Colonic mucosa (tissue), 4 donors: ENCODE measurements around the gene ZNF750. TPM values are rescaled to one million over a fixed set of nuclear protein-coding genes. Genes with fewer than 3 reads are reported as not detected.

Experiments used
- DNase-seq: peaks from one replicate; pipeline ENCODE4 v3.0.0-alpha.2; 2020
- H3K27ac ChIP-seq: fragments of 200-600 bp; one replicate; pipeline ENCODE4 v1.8.0; 2021
- H3K27me3 ChIP-seq: fragments of 200-600 bp; one replicate; pipeline ENCODE4 v1.8.0; 2021
- H3K36me3 ChIP-seq: fragments of 200-600 bp; one replicate; pipeline ENCODE4 v1.8.0; 2021
- H3K4me1 ChIP-seq: fragments of 200-600 bp; one replicate; pipeline ENCODE4 v1.8.0; 2021; ENCODE audit warnings: mild to moderate bottlenecking
- H3K4me3 ChIP-seq: fragments of 200-600 bp; one replicate; pipeline ENCODE4 v1.8.0; 2021
- H3K9ac ChIP-seq, 2 donors: one replicate each; pipeline ENCODE4 v1.7.0; 2013; ENCODE audit warnings: control low read depth in 2 of 2, low read depth in 2 of 2, low read length in 2 of 2
- H3K9me3 ChIP-seq: fragments of 200-600 bp; one replicate; pipeline ENCODE4 v1.8.0; 2021
- intact Hi-C: fragments of 100-400 bp; cut with DNase I; formaldehyde crosslinking; loops from one replicate; pipeline ENCODE4 v1.14.1; 2022
- total RNA-seq, 2 donors: library from RNA; stranded (reverse); fragmentation: NEBNext Ultra II Directional in 1 of 2; extraction: Animal tissue kit (Norgen Biotek cat#: 25700) in 1 of 2; gene quantifications; one replicate each; pipeline ENCODE4 v1.2.1, GENCODE V29; 2021
- TF ChIP-seq, protein P1 (sequence below): fragments of 200-600 bp; IDR thresholded peaks from one replicate; pipeline ENCODE4 v1.8.0; 2022; ENCODE audit warnings: antibody characterized with exemption, mild to moderate bottlenecking
- donor health status: healthy.
- donor health status: DM: no; HTN: no; CAD: no.
- donor health status: DM: no; HTN: no; CAD: no.

The ZNF750 gene
- total RNA-seq, 2 donors from 2014 or later = not detected

DNA sequence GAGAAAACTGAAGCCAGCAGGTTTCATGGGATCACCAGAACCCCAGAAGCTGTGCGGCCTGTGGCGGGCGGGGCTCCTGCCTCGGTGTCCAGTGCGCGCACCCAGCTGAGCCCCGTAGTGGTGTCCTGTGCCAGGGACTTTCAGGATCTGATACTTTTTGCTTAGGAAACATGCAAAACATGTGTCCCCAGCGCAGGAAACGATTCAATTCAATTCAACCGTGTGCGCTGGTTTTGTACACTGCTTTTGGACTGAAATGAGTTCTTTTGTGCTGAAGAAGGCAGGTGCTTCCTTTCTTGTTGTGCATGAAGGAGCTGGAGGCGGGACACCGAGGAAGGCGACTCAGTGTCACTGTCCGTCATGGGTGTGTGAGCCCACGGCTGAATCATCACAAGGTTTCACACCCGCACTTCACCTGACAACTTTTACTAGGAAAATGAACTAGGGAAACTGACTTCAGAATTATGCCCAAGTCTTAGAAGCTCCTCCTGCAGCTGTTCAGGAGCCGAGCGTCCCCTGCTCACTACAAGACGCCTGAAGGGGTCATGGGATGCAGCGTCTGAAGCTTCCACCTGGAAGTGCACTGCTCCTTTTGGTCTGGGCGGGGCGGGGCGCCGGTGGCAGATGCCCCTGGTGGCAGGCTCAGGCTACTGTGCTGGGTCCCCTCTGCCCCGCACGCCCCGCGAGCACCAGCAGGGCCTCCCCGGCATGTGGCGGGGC, 31.4 kb upstream of the ZNF750 start:
- intact Hi-C loops = no loop called here
- H3K27ac ChIP-seq = no peak overlapping the region

DNA sequence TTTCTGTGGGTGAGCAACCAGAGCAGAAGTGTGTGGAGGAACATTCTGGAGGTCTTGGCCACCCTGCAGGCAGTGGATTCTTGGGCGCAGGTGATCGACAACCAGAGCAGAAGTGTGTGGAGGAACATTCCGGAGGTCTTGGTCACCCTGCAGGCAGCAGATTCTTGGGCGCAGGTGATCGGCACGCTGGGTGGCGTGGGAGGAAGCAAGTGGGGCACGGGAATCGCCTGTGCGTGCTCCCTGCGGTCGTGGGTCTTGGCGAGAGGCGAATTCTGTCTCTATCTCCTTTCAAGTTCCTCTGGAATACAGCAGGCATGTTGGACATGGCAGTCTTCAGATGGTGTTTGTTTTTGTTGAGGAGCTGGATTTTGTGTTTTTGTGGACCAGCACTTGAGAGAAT, 30.7 kb upstream of the ZNF750 start:
- no peaks in the 10 kb centered on the region for H3K4me1 ChIP-seq
- H3K9me3 ChIP-seq = no peaks in the 10 kb centered on the region
- no peak for DNase-seq
- no peaks in the 10 kb centered on the region for H3K27me3 ChIP-seq
- TF ChIP-seq, protein P1, sequence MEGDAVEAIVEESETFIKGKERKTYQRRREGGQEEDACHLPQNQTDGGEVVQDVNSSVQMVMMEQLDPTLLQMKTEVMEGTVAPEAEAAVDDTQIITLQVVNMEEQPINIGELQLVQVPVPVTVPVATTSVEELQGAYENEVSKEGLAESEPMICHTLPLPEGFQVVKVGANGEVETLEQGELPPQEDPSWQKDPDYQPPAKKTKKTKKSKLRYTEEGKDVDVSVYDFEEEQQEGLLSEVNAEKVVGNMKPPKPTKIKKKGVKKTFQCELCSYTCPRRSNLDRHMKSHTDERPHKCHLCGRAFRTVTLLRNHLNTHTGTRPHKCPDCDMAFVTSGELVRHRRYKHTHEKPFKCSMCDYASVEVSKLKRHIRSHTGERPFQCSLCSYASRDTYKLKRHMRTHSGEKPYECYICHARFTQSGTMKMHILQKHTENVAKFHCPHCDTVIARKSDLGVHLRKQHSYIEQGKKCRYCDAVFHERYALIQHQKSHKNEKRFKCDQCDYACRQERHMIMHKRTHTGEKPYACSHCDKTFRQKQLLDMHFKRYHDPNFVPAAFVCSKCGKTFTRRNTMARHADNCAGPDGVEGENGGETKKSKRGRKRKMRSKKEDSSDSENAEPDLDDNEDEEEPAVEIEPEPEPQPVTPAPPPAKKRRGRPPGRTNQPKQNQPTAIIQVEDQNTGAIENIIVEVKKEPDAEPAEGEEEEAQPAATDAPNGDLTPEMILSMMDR = no peak
- H3K36me3 ChIP-seq = no peaks in the 10 kb centered on the region
- H3K27ac ChIP-seq = no peak overlapping the region
- no peak overlapping the region for H3K9ac ChIP-seq
- H3K4me3 ChIP-seq = no peak overlapping the region
- intact Hi-C loops = no loop called here

More for the DNA sequence above, 31.4 kb upstream of the ZNF750 start:
- TF ChIP-seq, protein P1 = no peak
- H3K27me3 ChIP-seq = no peaks in the 10 kb centered on the region
- no peak overlapping the region for H3K4me3 ChIP-seq
- DNase-seq = no peak
- no peaks in the 10 kb centered on the region for H3K36me3 ChIP-seq
- H3K4me1 ChIP-seq = no peaks in the 10 kb centered on the region
- H3K9ac ChIP-seq = no peak overlapping the region
- no peaks in the 10 kb centered on the region for H3K9me3 ChIP-seq

DNA sequence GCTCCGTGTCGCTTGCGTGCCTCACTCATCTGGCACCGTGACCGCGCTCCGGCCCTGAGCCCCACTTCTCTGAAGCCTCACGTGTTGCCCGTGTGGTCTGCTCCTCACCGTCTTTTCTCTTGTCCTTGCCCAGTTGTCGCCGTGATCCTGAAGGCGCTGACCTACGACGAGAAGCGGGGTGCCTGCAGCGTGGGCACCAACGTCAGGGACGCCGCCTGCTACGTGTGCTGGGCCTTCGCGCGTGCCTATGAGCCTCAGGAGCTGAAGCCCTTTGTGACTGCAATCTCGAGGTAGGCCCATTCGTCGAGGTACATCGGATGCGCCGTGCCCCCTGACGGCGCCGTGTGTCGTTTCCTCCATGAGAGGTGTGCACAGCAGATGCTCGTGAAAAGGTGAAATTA, 30.3 kb upstream of the ZNF750 start:
- TF ChIP-seq, protein P1 = no peak
- H3K9me3 ChIP-seq = no peaks in the 10 kb centered on the region
- H3K9ac ChIP-seq = no peak overlapping the region
- no peak for DNase-seq
- no peaks in the 10 kb centered on the region for H3K4me1 ChIP-seq
- H3K4me3 ChIP-seq = no peak overlapping the region
- H3K36me3 ChIP-seq = no peaks in the 10 kb centered on the region
- intact Hi-C loops = no loop called here
- no peaks in the 10 kb centered on the region for H3K27me3 ChIP-seq
- H3K27ac ChIP-seq = no peak overlapping the region

DNA sequence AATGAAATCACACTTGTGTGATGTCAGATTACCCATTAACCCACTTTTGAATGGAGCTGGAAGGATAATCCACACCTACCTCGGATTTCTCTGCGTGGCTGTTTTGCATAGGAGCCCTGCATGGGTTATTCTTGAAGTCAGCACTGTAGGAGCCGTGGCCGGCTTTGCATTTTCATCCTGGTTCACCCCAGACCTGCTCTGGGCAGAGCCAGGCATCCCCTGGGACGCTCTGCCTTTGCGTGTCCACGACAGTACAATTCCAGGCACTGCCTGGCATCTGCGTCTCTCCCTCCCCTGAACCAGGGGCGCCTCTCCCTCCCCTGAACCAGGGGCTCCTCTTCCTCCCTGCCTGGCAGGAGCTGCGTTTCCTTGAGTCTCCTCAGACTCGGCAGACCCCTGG, 29.7 kb upstream of the ZNF750 start:
- H3K4me1 ChIP-seq = no peaks in the 10 kb centered on the region
- intact Hi-C loops = no loop called here
- H3K27me3 ChIP-seq = no peaks in the 10 kb centered on the region
- no peaks in the 10 kb centered on the region for H3K9me3 ChIP-seq
- no peak overlapping the region for H3K9ac ChIP-seq
- no peak overlapping the region for H3K4me3 ChIP-seq
- no peaks in the 10 kb centered on the region for H3K36me3 ChIP-seq
- TF ChIP-seq, protein P1 = no peak
- no peak overlapping the region for H3K27ac ChIP-seq
- DNase-seq = no peak

DNA sequence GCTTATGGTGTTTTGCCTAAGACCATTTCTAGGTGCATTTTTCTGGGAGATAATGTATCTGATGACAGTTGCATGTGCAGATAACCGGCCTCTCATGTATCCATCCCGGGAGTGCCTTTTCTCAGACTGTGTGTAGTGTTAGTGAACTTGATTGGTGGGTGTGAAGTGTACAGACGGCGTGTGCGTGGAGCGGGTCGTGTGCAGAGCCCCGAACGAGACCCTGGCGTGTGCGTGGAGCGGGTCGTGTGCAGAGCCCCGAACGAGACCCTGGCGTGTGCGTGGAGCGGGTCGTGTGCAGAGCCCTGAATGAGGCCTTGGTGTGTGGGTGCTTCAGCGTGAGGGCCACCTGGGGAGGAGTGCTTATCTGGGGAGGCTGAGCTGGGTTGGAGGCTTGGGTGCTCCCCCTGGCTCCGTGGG, 28.9 kb upstream of the ZNF750 start:
- no peaks in the 10 kb centered on the region for H3K27me3 ChIP-seq
- no peak overlapping the region for H3K9ac ChIP-seq
- H3K36me3 ChIP-seq = no peaks in the 10 kb centered on the region
- no peaks in the 10 kb centered on the region for H3K4me1 ChIP-seq
- intact Hi-C loops = no loop called here
- no peaks in the 10 kb centered on the region for H3K9me3 ChIP-seq
- DNase-seq = no peak
- H3K4me3 ChIP-seq = no peak overlapping the region
- no peak overlapping the region for H3K27ac ChIP-seq
- TF ChIP-seq, protein P1 = no peak
